GM23248 (cell line): ENCODE measurements around the gene HEXIM1.

Experiments
- EZH2 ChIP-seq: fragments of 200-600 bp; sonication (generic); IDR thresholded peaks from 2 replicates; pipeline ENCODE4 v1.6.1; 2018; ENCODE audit warnings: antibody characterized with exemption, mild to moderate bottlenecking; ENCODE audit not compliant: insufficient read depth, poor library complexity, severe bottlenecking
- EZH2phosphoT487 ChIP-seq: fragments of 200-600 bp; sonication (generic); IDR thresholded peaks from 2 replicates; pipeline ENCODE4 v1.6.1; 2018; ENCODE audit warnings: antibody characterized with exemption, moderate library complexity, mild to moderate bottlenecking, low read depth; ENCODE audit not compliant: insufficient read depth

GRCh38 chr17:45155483-45155882 is 7.2 kb downstream of the HEXIM1 start:
- TF ChIP-seq EZH2phosphoT487 (no peak), EZH2 (no peak)
